Kidney glomerular epithelial cell (primary cell): Measurements from ENCODE around the gene EMSY.
"Not testable (repeated sequence)": the region's sequence is repeated elsewhere in the genome, so short reads cannot be mapped to it uniquely, and the experiment has no call there.

Experiments used
- DNase-seq: peaks from one replicate; lab custom pipeline; 2025; lab: John Stamatoyannopoulos, UW

EMSY gene, protein sequence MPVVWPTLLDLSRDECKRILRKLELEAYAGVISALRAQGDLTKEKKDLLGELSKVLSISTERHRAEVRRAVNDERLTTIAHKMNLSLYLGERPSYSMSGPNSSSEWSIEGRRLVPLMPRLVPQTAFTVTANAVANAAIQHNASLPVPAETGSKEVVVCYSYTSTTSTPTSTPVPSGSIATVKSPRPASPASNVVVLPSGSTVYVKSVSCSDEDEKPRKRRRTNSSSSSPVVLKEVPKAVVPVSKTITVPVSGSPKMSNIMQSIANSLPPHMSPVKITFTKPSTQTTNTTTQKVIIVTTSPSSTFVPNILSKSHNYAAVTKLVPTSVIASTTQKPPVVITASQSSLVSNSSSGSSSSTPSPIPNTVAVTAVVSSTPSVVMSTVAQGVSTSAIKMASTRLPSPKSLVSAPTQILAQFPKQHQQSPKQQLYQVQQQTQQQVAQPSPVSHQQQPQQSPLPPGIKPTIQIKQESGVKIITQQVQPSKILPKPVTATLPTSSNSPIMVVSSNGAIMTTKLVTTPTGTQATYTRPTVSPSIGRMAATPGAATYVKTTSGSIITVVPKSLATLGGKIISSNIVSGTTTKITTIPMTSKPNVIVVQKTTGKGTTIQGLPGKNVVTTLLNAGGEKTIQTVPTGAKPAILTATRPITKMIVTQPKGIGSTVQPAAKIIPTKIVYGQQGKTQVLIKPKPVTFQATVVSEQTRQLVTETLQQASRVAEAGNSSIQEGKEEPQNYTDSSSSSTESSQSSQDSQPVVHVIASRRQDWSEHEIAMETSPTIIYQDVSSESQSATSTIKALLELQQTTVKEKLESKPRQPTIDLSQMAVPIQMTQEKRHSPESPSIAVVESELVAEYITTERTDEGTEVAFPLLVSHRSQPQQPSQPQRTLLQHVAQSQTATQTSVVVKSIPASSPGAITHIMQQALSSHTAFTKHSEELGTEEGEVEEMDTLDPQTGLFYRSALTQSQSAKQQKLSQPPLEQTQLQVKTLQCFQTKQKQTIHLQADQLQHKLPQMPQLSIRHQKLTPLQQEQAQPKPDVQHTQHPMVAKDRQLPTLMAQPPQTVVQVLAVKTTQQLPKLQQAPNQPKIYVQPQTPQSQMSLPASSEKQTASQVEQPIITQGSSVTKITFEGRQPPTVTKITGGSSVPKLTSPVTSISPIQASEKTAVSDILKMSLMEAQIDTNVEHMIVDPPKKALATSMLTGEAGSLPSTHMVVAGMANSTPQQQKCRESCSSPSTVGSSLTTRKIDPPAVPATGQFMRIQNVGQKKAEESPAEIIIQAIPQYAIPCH (N-terminal part only)

DNA sequence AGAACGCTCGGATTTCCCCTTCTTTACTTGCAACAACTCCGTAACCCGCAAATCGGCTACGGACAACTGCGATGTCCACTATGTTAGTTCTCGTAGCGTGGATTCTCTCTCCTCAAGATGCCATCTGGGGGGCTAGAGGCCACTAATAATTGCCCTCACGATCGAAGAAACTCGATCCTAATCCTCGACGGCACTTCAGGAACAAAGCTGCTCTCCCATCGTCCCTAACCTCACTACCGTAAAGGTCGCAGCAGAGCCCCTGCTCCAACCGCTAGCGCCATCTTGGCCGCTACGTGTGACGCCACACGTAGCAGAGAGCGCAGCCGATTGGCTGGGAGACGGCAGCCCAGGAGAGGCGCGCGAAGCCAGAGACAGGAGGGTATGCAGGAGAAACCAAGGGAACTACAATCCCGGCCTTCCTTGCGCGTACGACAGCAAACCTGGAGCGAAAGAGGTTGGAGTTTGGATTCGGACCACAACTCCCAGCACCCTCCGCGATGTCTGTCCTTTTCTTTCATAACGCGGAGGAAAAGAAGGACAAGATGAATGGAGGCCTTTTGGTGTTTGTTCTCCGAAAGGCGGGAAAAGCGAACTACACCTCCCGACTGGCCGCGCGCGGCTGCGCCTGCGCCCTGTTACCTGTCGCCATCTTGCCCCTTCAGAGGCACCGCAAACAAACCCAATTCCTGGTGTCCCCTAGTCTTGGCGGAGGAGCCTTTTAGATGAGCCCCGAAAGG lies at the start of gene EMSY:
TSS of gene EMSY (plus strand) at position 635 of the 737 bp plus-strand sequence. CDS start 1,921 bp downstream, outside the sequence.
- peak; percentile 99 for DNase-seq

DNA sequence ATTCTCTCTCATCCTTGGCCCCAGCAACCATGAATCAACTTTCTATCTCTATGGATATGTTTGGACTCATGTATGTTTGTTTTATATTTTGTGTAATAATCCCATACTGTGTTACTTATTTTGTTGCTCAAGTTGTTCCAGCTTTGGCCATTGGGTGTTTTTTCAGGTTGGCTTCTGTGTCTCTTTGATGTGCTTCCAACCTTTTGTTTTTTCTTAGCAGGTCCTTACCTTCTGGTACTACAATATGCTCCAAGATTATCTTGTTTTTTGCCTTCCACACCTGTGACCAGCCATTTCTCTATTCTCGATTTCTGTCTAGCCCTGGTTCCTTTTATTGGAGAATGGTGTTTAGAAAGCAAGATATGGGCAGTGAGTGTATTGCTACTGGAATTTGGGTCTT lies 49.5 kb upstream of the EMSY start:
- no peak for DNase-seq

DNA sequence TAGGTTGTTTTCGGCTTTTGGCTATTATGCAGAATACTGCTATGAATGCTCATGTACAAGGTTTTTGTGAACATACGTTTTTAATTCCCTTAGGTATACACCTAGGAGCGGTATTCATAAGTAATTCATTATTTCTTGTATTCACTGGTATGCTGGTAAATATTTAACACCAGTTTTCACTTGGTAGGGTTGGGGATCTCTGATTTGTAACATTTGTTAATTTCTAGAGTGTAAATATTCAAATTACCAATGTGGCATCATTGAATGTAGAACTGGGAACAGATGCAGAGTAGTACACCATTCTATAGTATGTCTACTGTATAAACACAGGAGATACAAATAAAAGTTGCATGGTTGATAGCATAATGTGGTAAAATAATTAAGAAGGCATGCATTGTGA lies 47.4 kb upstream of the EMSY start:
- DNase-seq = no peak

DNA sequence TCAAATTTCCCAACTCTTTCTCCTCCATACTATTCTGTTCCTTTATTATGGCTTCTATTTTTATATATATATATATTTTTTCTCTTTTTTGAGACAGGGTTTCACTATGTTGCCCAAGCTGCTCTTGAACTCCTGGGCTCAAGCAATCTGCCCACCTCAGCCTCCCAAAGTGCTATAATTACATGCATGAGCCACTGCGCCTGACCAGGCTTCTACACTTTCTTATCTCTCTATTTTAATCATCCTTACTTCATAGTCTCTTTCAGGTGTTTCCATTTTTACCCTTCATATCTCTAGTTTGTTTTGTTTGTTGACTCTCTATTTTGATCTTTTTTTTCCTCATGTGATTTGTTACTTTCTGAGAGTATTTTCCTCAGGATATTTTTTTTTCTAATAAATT lies 43.9 kb upstream of the EMSY start:
- DNase-seq = no peak

DNA sequence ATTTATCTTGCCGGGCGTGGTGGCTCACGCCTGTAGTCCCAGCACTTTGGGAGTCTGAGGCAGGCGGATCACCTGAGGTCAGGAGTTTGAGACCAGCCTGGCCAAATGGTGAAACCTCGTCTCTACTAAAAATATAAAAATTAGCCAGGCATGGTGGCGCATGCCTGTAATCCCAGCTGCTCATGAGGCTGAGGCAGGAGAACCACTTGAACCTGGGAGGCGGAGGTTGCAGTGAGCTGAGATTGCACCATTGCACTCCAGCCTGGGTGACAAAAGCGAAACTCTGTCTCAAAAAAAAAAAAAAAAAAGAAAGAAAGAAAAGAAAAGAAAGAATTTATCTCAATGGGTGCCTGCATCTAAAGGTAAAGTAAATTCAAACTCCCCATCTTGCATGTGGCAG lies 43.3 kb upstream of the EMSY start:
- DNase-seq = not testable (repeated sequence)

DNA sequence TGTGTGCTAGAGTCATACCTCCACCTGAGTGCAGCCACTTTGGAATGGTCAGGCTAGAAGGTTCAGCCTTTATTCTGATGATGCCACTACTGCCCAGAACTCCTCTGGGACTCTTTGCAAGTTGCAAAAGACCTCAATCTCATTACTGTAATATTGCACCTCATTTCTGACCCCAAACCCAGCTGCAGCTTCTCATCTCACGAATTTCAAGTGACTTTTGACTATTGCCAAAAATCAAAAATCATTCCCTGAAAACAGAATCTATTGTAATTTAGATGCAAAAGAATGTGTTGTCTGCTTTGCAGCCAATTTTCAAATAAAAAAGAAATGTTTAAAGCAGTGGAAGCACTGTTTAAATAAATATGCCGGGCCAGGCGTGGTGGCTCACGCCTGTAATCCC lies 38.5 kb upstream of the EMSY start:
- no peak for DNase-seq

DNA sequence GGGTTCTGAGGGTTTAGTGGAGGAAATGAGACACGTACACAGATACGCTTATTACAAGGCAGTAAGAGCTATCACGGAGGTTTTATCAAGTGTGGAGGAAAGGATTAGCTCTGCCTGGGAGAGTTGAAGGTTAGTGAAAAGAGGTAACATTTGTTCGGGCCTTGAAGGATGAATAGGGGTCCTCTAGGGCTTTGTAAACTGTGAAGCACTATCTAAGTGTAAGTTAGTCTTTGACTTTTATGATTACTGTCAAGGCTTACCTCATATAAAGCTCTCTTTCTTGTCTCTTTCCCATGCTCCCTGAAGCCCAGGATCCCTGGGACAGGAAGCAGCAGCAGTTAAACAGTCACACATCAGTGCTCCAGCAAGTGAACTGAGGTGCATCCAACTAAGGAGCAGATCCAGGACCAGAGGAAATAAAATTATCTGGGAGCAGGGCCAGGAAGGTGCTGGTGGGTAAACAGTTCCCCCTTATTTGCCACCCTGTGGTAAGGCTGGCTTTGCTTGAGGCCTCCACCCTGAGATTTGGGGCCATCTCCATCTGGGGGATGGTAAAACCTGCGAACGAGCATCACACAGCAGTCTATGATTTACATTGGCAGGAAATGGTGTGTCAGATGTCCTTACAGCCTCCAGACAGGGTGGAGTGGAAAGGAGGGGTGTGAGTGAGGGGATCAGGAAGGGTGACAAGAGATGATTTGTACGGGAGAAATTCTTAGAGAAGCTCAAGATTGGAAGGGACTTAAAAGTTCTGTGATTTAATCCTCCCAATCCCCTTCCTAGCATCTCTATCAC lies 36.5 kb upstream of the EMSY start:
- peak; percentile 58 for DNase-seq

DNA sequence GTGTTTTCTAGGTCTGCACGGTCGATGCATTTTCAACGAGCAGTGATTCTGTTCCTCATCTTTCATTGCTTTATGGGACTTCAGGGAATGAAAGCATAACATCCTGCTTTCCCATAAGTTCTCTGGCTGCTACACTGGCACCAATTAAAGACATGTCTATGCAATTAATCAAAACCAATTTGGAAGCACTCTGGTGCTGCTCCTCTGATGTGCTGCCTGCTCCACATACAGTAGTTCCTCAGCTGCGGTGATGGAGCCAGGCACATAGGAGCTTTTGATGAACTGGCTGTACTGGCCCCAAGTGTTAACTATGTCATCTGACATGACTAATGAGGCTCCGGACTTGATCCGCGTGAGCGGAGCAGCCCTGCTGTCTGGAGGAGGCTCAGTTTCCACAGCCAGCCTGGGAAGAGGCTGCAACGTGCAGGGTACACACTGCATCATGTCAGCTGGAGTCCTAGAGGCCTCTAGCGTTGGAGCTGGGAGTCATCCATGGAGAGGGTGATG lies 33.9 kb upstream of the EMSY start:
- DNase-seq = peak; percentile 10

DNA sequence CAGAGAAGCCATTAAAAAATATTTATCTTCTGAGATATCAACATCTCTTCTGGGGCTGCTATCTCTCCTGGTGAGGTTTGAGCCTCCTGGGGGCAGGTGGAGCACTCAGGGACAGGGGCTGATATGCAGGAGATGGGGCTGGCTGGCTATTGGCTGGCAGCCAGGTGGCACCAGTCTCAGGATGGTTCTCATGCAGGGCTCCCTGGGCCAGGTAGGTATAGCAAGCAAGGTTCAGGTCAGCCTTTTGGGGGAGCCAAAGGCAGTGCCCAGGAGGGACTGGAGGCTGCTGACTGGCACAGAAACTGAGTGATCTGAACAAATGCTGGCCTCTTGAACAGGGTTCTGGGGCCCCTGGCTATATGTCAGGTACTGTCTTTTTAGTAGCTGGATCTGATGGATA lies 29.7 kb upstream of the EMSY start:
- DNase-seq = no peak

DNA sequence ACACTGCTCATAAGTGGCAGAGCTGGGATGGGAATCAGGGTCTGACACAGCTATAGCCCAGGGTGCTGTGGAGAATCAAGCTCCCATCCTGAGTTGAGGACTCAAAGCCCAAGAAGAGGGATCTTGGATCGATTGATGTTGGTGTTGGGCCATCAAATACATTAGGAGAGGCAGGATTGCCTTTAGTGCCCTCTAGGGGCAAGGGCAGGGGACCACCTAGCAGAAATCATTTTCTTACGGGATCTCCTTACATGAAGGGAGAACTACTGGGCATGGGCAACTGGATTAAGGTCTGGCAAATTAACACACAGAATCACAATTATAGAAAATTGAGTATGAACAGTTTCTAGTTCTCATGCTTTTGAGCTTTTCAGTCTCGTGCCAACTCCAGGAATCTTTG lies 24.9 kb upstream of the EMSY start:
- no peak for DNase-seq

DNA sequence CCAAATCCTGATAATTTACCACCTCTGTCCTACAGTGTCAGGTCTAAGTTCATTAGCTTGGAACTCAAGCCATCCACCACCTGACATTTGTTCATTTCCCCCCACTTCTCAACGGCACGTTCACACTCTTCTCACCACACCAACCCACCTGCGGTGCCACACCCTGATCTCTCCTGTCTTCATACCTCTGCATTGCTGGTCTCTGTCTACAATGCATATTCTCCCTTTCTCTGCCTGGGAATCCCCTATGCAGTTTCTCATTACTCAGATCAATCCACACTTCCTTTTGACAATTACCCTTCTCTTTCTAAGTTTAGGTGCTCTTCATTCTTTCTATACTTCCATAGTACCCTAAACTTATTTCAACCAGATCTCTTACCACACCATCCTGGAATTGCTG lies 20.4 kb upstream of the EMSY start:
- no peak for DNase-seq

DNA sequence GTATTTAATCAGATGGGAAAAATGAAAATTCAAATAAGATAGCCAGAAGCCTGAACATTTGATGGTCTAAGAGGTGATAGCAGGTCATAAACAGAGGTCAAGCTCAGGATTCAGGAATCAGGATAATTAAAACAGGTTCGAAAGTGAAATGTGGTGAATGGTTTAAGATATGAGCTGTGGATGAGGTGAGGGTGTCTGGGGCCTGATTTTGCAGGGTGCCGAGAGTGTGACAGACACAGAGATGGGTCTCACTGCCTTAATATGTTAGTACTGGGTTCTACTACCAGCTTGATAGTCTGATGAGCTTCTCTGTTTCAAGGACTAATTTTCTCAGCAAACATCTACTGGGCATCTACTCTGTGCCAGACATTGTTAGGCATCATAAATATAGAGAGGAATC lies 19.9 kb upstream of the EMSY start:
- no peak for DNase-seq

DNA sequence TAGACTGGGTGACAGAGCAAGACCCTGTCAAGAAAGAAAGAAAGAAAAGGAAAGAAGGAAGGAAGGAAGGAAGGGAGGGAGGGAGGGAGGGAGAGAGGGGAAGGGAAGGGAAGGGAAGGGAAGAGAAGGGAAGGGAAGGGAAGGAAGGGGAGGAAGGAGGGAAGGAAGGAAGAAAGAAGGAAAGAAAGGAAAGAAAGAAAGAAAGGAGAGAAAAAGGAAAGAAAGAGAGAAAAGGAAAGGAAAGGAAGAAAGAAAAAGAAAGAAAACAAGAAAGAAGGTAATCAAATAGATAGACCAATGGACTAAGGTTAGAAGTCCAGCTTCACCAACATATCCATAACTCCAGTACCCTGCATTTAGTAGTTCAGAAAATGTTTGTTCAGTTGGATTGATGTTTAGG lies 18.2 kb upstream of the EMSY start:
- no peak for DNase-seq

DNA sequence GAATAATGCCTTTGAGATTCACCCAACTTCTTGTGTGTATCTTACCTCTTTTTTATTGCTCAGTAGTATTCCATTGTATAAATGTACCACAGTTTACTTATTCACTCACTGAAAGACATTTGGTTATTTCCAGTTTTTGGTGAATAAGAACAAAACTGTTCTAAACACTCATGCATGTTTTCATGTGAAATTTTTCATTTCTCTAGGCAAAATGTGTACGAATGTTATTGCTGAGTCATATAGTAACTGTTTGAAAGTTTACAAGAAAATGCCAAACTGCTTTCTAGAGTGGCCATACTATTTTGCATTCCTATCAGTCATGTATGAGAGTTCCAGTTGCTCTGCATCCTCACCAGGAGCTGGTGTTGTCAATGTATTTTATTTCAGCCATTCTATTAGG lies 8.8 kb upstream of the EMSY start:
- DNase-seq = no peak

DNA sequence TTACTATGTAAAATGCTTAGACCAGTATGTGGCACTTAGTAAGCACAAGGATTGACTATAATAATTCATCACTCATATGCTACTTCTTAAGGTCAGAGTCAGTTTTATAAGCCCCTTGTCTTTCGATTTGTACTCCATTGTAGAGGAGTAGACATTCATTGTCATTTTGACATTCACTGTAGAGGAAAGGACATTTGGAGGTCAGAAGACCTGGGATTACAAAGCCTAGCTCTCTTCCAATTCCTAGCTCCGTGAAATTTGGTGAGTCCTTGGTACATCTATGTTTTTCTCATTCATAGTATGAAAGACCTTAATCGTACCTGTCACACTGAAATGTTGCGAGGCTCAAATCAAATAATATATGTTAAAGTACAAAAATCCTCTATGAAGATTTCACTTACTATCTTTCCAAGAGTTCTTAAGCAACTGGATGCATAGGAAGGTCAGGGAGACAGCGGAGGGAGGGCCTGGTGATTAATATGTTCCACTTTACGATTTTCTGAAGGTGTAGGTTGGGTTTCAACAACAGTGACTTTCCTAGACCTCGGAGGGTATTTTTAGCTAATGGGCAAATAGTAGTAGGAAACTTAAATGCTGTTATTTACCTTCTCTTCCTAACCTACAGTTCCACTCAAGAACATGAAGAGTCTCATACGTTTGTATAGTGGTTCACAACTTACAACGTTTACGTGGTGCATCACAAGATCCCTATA lies 1.4 kb upstream of the EMSY start:
- peak; percentile 11 for DNase-seq

DNA sequence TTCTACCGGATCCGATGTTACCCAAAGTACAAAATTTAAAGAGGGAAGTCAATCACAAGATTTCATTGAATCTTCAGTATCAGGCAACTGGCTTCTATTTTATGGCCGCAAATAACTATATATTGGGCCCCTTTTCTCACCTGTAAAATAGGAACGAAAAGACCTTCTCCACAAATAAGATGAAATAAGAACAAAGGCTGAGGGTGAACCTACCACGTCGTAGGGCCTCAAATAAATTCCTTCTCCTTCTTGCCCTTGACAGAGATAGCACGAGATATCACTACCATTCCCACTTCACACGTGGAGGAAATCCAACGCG lies 794 bp upstream of the EMSY start:
- DNase-seq = no peak

DNA sequence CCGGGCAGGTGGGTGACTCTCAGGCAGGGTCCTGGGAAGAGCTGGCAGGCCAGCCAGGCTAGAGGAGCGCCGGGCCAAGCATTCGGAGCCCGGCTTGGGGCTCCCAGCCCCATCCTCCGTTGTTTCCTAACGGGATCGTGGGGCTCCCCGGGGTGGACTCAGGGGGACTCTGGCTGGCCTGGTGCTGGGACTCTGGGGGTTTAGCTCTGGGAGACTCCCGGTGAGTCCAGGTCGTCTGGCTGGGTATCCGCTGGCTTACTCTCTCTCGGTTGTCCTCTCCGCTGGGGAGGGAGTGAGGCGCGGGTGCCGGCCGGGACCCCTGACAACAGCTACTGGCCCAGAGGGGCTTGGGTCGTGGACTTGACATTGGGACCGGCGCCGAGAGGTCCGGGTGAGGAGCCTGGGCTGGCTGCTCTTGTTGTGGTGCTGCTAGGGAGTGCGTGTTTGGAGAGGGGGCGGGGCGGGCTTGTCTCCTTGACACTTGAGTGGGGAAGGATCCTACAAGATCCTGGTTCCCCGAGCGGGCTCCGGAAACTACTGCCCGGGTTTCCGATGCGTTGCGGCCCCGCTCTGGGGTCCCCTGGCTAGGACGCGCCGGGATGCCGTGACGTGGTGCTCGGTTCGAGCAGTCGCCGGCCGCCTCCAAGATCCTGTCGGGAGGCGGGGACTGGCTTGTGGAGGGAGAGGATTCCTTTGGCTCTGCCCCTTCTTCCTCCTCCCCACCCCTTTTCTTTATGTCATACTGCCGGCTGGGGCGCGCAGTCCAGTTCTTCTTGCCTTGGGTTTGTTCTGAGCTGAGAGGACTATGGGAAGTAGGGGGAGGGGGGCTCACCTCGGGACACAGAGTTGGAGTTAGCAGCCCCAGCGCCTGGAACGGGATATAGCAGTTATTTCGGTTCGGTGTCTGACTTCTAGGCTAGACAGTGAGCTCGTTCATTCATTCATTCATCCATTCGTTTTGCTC lies 585 bp downstream of the EMSY start:
- peak; percentile 88 for DNase-seq

DNA sequence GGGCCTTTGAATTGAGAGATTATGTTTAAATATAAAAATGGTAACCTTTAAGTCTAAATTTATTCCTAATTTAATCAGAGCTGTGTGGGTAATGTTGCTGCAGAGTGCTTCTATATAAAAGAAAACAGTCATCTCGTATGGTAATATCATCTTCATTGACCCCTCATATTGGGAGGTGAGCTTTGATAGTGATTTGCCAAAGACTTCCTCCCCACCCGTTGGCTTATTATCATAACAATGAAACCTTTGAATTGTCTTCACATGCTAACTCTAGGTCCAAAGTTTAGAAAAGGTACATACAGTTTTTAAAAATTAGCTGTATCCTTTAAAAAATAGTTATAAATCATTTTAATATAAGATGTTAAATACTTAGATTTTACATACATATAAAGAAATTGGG lies 3.7 kb downstream of the EMSY start:
- DNase-seq = no peak

DNA sequence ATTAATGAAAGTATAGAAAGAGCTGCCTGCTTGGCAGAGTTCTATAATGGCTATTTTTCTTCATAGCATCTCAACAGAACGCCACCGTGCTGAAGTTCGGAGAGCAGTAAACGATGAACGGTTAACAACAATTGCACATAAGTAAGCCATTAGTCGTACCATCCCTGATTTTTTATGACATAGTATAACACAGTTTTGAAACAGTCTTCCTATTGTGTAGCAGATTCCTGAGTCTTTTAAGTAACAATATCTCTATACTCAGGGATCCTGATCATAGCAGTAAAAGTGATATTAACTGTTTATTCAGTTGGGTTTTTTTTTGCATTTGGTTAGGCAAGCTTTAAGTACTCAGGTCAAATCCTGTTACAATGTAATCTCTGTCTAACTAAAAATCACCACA lies 8.4 kb downstream of the EMSY start:
- no peak for DNase-seq
